HG02938 (cell line): ENCODE data around the gene PDZRN4.

ENCODE experiments used
- ATAC-seq: cut with Tn5 transposase; IDR thresholded peaks from one replicate; pipeline ENCODE4 v1.9.1; 2021; ENCODE audit warnings: mild to moderate bottlenecking, moderate library complexity; ENCODE audit not compliant: unreplicated experiment

PDZRN4 gene

GRCh38 chr12:41443690-41444089, 255.6 kb downstream of the PDZRN4 start:
- ATAC-seq: no peak

- no peak for ATAC-seq
These were observed 264.8 kb downstream of the PDZRN4 start for GRCh38 chr12:41452838-41453407.

GRCh38 chr12:41453409-41453808, 265.3 kb downstream of the PDZRN4 start:
- ATAC-seq: no peak

- ATAC-seq: no peak
These were observed 271.2 kb downstream of the PDZRN4 start for GRCh38 chr12:41459111-41459905.

- ATAC-seq: no peak
These were observed 271.7 kb downstream of the PDZRN4 start for GRCh38 chr12:41459906-41460214.

- no peak for ATAC-seq
These were observed 272.8 kb downstream of the PDZRN4 start for GRCh38 chr12:41460906-41461305.

- no peak for ATAC-seq
These were observed 274.2 kb downstream of the PDZRN4 start for GRCh38 chr12:41462312-41462711.

- no peak for ATAC-seq
These were observed 277.4 kb downstream of the PDZRN4 start for GRCh38 chr12:41465526-41465925.

- no peak for ATAC-seq
These were observed 278.2 kb downstream of the PDZRN4 start for GRCh38 chr12:41466300-41466699.

GRCh38 chr12:41466802-41467201, 278.7 kb downstream of the PDZRN4 start:
- ATAC-seq: no peak

- no peak for ATAC-seq
These were observed 279.6 kb downstream of the PDZRN4 start for GRCh38 chr12:41467591-41468325.

- no peak for ATAC-seq
These were observed 280.2 kb downstream of the PDZRN4 start for GRCh38 chr12:41468341-41468740.

GRCh38 chr12:41468756-41469155, 280.6 kb downstream of the PDZRN4 start:
- ATAC-seq: no peak

GRCh38 chr12:41473441-41473840, 285.3 kb downstream of the PDZRN4 start:
- no peak for ATAC-seq

GRCh38 chr12:41474001-41474400, 285.9 kb downstream of the PDZRN4 start:
- ATAC-seq: no peak

GRCh38 chr12:41476499-41477439, 288.6 kb downstream of the PDZRN4 start:
- no peak for ATAC-seq

GRCh38 chr12:41479426-41479825, 291.3 kb downstream of the PDZRN4 start:
- no peak for ATAC-seq

- ATAC-seq: no peak
These were observed 297.1 kb downstream of the PDZRN4 start for GRCh38 chr12:41485203-41485602.

- ATAC-seq: no peak
These were observed 298.6 kb downstream of the PDZRN4 start for GRCh38 chr12:41486718-41487117.

- no peak for ATAC-seq
These were observed 307.9 kb downstream of the PDZRN4 start for GRCh38 chr12:41496009-41496408.

GRCh38 chr12:41497409-41497808, 309.3 kb downstream of the PDZRN4 start:
- ATAC-seq: no peak
